DMS53 treated with DMSO at 0.1 percent for 48 hours (cell line): ENCODE data around the gene CCDC81.
"Not testable (repeated sequence)": the region's sequence is repeated elsewhere in the genome, so short reads cannot be mapped to it uniquely, and the experiment has no call there.

Source experiments
- DNase-seq: peaks from one replicate; lab custom pipeline; 2025; ENCODE audit not compliant: unreplicated experiment; lab: John Stamatoyannopoulos, UW

The CCDC81 gene

GRCh38 chr11:86386746-86387145 is 12.1 kb downstream of the CCDC81 start:
- DNase-seq = no peak

DNA sequence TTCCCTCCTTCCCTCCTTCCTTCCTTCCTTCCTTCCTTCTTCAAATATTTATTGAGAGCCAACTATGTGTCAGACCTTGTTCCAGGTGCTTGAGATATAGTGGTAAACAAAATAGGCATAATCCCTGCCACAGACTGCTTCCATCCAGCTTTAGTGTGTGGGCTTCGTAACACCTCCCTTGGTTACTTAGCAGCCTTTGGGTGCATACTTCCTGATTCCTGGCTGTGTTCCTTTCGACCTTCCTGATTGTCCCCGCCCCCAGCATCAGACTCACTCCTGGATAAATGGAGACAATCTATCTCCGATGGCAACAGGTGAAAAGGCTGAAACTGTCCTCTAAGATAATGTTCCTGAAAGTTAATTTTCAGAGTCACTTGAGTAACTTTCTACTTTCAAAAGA is 13.5 kb downstream of the CCDC81 start:
- DNase-seq = peak; percentile 76

DNA sequence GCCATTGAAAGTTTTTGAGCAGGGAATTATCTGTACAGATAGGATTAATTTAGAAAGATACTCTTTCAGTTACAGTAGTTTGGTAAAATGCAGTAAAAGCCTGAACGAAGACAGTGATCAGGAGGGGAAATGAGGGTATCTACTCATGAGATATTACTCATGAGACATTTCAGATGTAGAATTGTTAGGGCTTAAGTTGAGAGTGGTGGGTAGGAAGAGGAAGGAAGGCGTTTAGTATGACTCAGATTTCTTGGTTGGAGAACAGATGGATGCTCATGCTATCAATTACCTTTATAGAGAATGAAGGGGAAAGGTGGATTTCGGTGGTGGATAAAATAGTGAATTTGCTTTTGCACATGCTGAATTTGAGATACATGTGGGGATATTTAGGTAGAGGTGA is 15.8 kb downstream of the CCDC81 start:
- no peak for DNase-seq

DNA sequence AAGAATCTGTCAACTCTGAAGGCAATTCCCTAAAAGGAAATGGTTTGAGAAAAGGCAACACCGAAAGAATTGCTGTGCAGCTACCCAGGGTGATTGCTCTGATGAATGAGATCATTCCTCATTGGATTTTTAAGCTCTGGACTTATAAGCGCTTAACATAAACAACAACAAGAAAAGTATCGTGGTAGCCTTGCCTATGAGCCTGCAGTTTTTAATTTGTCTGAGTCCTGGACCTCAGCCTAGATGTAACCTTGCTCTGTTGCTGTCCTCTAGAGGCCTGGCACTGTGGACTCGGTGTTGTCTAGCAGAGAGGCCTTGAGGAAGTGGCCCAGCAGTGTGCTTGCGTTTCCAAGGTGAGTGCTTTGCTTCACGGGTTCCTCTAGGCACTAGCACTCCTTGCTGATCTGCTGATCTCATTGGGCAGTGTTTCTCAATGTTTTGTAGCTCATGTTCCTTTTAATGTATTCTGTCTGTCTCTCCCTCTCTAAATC is 20.4 kb downstream of the CCDC81 start:
- DNase-seq = no peak

DNA sequence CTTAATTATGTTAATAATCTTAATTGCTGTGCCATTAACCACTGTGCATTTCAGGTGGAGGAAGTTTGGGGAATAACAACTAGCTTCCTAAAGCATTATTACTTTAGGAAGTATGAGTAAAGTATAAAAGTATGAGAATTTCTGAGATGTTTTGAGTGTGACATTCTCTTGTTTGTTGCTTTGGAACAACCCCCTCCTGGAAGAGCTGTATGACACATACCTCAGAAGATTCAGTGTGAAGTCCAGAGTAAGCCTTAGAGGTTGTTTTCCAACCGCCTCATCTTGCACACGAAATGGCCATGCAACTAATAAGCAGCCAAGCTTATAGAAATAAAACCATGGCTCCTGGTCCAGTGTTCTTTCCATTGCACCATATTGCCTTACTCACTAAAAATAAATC is 21.7 kb downstream of the CCDC81 start:
- DNase-seq = no peak

DNA sequence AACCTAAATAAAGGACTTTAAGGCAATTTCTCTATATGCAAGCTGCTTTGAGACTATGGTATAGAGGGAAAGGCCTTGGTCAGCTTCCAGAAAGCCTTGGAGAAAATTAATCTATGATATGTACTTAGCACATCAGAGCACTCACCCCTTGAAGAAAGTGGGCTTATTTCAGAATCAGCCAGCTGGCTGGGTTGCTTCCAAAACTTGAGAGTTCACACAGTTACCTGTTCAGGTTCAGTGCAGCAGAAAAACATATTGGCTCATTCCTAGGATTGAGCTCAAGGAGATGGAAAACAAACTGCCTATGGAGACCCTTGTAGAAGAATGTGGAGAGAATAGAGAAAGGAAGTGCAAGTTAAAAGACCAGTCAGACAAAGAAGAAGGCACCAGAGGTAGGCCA is 22.7 kb downstream of the CCDC81 start:
- DNase-seq = no peak

GRCh38 chr11:86398106-86398505 is 23.4 kb downstream of the CCDC81 start:
- no peak for DNase-seq

- DNase-seq = no peak
Measured at GRCh38 chr11:86403458-86403857, 28.8 kb downstream of the CCDC81 start.

DNA sequence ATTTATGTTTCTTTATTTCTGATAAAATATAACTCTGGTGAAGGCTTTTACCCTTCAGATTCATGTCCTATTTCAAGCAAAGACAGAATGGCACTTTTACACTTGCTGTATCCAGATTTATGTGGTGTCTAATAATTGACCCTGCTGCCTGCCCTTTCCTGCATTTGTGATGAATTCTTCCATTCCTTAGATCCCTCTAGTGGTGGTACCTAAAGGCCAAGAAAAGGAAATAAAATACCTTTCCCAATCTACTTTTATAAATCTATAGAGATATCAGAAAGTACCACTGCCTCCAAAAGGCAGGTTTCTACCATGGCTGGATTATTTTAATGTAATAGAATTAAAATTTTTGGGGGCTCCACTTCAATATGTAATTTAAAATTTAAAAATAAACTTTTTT is 34.2 kb downstream of the CCDC81 start:
- DNase-seq = no peak

GRCh38 chr11:86414032-86414431 is 39.3 kb downstream of the CCDC81 start:
- no peak for DNase-seq

- no peak for DNase-seq
Measured at GRCh38 chr11:86415026-86415425, 40.3 kb downstream of the CCDC81 start.

GRCh38 chr11:86416494-86416893 is 41.8 kb downstream of the CCDC81 start:
- DNase-seq = no peak

- not testable (repeated sequence) for DNase-seq
Measured at GRCh38 chr11:86416951-86417350, 42.3 kb downstream of the CCDC81 start.

DNA sequence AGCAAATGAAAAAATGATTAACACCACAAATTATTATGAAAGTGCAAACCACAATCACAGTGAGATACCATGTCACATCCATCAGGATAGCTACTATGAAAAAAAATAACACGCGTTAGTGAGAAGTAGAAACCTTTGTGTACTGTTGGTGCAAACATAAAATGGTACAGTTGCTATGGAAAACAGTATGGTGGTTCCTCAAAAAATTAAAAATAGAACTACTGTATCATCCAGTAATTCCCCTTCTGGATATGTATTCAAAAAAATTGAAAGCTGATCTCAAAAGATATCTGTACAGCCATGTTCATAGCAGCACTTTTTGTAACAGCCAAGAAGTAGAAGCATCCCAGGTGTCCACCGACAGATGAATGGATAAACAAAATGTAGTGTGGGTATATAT is 43.4 kb downstream of the CCDC81 start:
- DNase-seq = no peak

DNA sequence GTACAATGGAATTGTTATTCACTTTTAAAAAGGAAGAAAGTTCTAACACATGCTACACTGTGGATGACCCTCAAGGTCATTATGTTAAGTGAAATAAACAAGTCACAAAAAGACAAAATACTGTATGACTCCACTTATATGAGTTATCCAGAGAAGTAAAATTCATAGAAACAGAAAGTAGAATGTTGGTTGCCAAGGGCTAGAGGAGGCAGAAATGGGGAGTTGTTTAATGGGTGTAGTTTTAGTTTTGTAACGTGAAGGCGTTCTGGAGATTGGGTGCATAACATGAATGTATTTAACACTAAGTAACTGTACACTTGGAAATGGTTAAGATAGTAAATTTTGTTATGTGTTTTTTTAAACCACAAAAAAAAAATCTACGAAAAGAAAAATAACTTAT is 43.8 kb downstream of the CCDC81 start:
- DNase-seq = no peak

GRCh38 chr11:86418917-86419316 is 44.2 kb downstream of the CCDC81 start:
- DNase-seq = peak; percentile 56

GRCh38 chr11:86421946-86422345 is 47.3 kb downstream of the CCDC81 start:
- DNase-seq = no peak

DNA sequence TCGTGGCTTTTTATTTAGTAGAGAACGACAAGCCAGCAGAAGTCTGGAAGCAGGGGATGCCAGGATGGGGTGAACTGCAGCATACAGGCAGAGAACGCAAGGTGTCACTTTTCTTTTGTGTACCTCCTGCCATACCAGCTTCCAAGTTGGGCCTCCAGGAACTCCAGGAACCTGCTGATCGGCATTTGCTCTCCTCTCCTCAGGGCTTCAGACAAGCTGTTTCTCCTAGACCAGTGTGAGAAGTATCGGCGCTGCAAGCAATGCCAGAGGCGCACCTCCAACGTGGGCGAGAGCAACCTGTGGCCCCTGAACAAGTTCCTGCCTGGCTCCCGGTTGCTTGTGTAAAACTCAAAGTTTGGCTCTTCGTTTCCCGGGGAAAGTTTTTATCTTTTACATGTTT is 47.7 kb downstream of the CCDC81 start:
- no peak for DNase-seq

- DNase-seq = not testable (repeated sequence)
Measured at GRCh38 chr11:86423488-86423887, 48.8 kb downstream of the CCDC81 start.

GRCh38 chr11:86427441-86427840 is 52.8 kb downstream of the CCDC81 start:
- no peak for DNase-seq

- no peak for DNase-seq
Measured at GRCh38 chr11:86431258-86431657, 56.6 kb downstream of the CCDC81 start.

GRCh38 chr11:86433361-86434095 is 58.8 kb downstream of the CCDC81 start:
- DNase-seq = not testable (repeated sequence)

GRCh38 chr11:86435711-86436110 is 61.0 kb downstream of the CCDC81 start:
- DNase-seq = no peak
